A204.1 (cell line): ENCODE results near the gene SNX11.

ENCODE experiments used
- FAIRE-seq: peaks from 2 replicates; lab custom pipeline; 2012; peaks lifted over from hg19 to GRCh38; lab: Jason Lieb, UNC

SNX11 gene

DNA sequence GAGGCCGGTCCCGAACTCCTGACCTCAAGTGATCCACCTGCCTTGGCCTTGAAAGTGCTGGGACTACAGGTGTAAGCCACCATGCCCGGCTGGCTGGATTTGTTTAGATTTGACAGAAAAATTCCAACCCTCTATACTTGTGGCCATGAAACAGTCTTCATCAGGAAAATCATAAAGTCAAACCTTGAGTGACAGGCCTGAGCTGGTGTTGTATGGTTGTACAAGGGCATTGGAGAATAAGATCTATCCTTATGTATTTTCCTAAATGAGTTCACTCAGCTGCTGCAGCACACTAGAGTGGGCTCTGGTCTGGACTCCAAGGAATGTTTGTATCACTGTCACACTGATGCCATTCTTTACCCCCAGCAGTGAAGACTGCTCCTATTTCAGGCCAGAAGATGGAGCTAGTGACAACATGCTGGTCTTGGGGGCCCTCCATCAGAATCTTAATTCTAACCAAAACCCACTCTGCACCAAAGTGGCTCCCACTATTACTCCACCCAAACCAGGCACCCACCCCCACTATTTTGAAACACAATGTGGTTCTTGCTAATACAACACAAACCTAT, 27.4 kb downstream of the SNX11 start:
- FAIRE-seq = no peak

DNA sequence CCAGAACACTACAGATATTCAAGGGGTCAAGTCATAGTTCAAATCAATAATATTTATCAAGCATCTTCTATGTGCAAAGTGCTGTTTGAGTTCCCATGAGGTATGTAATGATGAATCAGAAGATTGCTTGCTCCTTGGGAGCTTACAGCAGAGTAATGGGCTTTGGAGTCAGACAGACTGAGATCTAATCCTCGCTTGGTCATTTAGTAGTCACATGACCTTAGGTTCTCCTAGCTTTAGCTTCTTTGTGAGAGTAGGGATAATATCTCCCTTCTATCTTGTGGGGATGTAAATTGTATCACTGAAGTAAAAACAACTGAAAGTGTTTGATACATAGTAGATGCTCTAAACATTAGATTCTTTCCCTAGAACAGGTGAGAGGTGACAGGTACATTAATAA, 30.1 kb downstream of the SNX11 start:
- no peak for FAIRE-seq

DNA sequence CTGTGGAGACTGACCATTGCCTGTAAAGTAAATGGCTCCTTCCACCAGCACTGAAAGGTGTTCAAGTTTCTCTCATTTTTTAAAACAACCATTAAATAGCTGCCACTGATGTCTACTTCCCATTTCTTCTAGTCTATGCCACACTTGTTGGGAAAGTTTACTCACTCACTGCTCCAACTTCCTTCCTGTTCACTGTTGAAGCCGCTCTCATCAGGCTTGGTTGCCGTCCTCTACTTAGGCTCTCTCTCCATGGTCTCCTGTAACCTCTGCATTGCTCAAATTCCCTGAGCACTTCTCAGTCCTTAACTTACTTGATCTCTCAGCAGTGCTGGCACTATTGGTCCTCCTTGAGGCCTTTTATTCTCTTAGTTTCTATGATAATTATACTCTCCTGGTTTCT, 32.4 kb downstream of the SNX11 start:
- no peak for FAIRE-seq

DNA sequence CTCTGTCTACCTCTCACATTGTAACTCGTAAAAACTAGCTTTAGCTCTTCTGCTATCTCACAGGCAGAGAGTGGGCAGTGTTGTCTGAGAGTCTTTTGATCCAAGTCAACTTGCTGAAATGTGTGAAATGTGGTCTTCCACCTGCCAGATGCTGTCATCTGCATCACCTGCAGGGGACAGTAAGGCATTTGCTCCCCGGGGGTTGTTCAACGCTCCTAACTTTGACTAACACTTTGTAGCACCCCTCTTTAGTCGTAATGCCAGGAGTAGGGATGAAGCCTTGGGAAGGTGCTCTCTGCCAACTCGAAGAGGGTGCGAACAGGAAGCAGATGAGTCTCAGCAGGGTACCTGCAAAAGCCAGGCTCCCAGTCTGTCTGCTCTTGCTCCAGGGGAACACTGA, 36.1 kb downstream of the SNX11 start:
- FAIRE-seq = no peak

DNA sequence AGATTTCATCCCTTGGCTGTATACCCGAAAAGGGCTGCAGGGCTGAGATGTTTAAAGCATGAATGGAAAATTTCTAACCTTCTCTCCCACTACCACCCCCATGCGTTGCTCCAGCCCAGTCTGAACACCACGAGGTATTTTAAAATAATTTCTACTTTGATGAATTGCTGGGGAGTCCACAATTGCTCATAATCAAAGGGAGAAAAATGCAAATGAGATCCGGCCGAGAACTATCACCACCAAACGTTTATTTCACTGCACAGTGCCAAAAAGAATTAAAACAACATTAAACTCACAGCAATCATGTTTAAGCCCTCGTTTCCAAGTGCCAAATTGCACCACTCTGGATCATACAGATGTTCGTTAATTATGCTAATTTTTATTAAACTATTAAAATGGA, 36.7 kb downstream of the SNX11 start:
- FAIRE-seq = no peak

DNA sequence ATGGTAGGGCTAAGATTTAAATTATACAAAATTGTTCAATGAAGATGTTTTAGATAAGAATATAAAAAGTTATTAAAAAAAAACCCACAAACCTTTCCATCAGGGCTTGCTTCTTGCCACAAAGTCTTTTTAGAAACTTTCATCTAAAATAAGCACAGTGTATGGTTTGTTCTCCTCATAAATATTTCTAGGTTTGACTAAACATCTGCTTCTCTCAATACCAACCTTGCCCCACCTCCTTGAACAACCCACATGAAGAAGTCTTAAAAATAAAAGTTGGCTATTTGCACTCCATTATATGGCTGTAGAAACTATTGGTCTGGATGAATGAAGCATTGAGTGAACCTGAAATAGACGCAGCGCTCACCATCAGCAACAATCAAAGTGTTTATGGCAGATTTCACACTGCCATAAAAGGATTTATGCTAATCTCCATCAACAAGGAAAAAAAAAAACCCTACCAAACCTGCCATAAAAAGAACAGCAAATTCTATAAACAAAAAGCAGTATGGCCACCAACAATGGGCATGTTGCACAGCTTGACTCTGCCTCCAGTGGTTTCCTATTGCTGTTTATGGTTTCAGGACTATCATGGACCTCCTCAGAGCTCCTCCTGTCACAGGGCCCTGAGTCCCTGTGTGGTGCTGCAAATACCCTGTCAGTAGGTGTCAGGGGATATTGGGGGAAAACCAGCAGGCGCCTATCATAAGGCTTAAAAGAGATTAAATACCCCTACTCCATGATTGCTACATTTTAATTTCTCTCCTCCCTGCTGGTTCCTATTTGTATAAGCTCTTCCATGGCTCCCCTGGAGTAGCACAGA, 37.6 kb downstream of the SNX11 start:
- FAIRE-seq = no peak

DNA sequence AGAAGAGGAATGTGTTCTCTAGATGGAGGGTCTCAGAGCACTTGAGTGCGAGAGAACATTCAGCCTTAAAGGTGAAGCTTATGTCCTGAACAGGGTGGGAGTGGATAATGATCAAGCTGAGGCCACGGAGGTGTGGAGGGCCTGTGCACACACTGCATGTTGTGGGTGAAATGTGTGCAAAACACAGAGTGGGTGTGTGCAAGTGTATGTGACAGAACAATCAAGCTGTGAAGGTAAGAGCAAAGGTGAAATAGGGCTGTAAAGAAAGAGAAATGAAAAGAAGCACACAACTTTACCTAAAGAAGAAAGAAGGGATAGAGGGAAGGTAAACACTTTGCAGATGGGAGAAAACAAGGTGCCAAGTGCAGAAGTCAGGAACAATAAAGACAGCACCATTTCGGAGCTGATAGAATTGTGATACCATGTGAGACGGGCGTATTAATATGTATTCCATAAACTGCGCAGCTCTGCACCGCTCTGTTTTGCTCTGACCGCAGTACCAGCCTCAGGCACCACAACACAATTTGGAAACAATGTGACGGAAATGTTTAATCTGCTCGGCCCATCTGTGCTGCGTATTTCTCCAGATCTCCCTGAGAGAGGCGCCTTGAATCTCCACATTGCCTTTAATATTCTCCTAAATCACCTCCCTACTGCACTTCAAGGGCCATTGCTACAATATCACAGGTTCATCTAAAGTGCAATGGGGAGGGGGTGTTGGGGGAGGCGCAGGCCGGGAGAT, 40.6 kb downstream of the SNX11 start:
- FAIRE-seq = no peak

DNA sequence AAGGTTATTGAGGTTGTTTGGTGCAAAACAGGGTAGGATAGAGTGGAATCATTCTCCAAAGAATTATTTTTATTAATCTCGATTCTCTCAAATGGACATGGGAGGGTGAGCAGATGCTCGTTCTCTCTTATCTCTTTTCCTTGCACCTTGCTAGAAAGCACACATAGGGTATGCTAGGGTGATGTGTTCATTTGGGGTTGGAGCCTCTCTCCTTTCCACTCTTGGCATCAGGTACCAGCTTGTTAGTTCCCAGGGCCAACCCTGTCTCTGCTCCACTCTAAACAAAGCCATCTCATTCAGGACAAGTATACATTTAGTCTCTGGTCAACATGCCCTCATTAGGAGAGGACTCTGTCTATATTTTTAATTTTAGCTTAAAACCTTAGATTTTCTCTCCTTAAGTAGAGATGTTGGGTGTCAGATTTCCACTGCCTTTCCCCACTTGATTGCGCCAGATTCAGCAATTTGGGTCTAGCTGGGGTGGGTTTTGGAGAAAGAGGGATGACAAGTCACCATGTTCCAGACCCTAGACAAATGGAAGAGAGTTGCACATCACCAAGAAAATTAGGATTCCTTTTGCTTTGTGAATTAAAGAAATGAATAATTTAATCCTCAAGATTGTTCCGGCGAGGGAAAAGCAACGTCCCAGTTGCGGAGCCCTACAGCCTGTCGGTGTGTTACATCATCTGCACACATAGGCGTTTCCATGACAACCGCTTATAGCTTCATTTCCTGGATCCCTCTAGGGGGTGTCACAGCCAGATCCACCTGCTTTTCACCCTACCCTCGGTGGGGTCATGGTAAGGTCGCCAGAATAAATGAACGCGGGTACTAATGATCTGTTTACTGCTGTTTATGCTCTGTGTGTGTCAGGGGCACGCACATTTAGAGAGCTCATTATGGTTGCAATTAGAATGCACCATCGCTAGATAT, 41.6 kb downstream of the SNX11 start:
- FAIRE-seq = no peak

DNA sequence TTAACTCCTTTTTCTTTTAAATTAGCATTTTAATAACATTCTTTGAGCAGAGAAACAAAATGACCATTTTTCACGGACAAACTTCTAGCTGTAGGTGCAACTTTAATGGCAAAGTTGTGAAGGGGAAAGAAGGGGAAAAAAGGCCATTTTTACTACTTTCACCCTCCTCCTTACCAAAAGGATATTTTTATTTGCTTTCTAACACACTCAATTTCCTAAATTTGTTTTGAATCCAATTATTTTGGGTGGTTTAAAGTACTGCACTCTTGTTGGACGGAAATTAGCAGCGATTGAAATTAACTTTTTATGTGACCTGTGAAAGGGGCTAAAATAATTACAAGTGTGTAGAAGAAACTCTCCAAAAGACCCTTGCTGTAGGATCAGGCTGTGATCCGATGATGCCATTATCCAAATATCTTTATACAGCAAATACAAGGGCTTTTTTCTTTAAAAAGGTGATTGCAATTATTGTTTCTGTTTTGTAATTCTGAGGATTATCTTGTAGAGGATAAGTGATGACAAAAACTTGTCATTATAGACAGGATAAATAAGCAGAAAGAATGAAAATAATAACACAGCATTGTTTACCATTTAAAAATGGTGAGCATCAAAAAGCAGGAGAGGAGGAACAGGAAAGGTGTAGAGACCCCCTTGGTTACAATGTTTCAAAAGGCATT, 42.4 kb downstream of the SNX11 start:
- FAIRE-seq = no peak

DNA sequence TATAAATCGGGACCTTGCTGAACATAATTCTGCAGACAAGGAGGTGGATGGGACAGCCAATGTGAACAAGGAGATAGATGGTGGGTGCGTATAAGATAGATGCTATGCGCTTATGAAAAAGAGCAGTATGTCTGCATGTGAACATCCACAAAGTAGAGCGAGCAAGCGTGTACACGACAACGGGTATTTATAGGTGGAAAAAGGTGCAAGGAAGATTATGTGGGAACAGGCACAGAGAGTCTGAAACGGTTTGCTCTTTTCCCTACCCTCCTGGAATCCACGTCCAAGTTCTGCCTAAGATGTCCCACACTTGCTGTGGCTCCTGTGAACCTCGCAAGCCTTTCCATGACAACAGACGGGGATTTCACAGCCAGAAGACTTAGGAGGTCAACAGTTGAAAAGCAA, 43.0 kb downstream of the SNX11 start:
- no peak for FAIRE-seq

DNA sequence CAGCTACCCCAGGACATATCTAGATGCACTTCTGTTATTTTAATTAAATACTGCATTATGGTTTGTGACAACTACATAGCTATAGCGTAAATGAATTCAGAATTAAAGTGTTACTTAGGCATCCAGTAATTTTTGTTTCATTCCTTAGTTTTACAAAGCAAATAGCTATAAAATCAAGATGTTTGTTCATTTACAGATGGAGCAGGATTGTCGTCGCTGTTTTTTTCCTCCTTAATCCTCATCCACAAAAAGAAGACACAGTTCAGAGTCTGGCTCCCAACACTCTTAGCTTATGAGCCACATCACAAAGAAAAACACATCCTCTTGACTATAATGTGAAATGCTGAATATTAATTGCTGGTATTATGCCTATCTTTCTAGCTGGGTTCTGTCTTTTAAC, 43.7 kb downstream of the SNX11 start:
- FAIRE-seq = no peak

DNA sequence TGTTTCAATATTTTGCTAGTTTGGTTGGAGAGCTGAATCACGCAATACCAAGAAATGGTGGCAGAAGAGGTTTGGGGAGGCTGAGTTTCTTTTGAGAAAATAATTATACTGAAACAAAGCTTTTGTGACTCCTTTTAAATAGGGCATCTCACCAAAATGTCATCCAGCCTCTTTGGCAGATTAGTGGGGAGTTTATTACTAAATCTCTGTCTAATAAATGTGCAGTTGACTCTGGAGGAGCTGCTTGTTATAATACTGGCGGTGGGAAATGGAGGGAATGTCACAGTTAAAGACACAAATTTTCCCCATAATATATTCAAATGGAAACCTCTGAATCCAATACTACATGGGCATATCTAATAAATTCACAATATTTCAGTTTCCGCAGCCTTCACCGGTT, 44.7 kb downstream of the SNX11 start:
- FAIRE-seq = no peak

DNA sequence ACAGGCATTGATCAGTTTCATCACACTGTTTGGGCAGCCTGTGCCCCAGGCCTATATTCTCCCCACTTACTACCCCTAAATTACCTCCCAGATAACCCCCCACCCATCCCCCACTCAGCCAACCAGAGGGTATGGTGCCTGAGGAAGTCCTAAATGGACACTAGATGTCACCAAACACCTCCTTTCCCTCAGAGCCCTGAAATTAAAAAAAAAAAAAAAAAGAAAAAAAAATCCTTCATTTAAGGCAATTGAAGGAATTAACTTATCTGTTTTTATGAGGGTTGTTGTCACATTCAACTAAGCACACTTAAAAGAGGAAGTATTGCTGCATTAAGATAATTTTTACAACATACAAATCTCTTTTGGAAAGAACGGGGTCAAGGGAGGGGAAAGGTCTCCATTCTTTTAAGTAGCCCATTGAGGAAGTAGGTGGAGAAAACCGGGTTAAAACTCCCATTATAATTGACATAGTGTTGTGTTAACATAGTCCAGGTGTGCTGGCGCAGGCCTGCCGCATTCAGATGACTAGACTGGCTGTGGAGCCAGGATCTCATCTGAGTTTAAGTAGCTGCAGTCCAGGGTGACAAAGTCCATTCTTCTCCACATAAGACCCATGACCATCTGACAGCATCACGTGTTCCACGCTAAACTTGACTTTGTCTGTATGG, 46.3 kb downstream of the SNX11 start:
- FAIRE-seq = peak; percentile 37

DNA sequence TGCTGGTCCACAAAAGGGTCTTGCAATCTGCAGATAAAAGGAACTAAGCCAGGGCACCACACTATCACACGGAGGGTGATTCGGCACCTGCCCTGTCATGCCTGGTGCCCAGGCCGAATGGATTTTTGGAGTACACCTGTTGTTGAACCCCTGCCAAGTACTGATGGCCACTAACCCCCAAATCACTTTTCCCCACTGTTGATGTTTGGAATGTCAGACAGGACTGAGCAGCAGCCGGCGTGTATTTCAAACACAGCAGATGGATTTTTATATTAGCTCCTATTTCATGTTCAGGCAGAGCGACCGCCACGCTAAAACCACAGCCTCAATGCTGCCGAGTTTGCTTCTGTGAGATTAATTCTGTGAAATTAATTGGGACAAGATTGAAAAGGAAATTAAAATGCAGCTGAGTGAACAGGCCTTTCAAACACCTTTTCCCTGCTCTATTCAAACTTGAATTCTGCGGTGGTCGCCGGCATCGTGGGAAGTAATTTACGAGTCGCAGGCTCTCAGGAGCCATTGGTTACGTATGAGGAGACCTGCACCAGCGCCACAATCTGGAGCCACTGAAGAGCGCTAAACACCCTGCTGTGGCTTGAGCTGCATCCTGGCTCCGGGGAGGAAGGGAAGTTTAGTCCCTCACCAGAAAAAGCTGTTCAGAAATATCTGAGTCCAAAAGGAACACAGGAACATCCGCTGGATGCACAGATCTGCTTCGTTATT, 48.5 kb downstream of the SNX11 start:
- no peak for FAIRE-seq

DNA sequence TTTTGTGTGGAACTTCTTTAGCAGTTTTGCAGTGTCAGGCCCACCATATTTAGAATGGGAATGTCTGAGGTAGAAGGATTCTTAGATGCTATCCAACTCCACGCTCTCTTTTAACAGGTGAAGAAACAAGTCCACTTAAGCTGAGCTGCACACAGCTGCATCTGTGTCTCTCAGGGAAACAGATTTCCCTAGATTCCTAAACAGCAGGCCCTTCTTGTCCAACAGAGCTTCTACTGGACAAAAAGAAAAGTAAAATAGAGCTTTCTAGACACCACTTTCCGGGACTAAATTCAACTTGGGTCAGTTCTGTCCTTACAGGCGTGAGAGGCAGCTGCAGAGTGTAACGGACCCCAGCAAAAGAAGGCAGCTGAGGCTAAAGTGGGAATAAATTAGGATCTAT, 51.7 kb downstream of the SNX11 start:
- FAIRE-seq = no peak

DNA sequence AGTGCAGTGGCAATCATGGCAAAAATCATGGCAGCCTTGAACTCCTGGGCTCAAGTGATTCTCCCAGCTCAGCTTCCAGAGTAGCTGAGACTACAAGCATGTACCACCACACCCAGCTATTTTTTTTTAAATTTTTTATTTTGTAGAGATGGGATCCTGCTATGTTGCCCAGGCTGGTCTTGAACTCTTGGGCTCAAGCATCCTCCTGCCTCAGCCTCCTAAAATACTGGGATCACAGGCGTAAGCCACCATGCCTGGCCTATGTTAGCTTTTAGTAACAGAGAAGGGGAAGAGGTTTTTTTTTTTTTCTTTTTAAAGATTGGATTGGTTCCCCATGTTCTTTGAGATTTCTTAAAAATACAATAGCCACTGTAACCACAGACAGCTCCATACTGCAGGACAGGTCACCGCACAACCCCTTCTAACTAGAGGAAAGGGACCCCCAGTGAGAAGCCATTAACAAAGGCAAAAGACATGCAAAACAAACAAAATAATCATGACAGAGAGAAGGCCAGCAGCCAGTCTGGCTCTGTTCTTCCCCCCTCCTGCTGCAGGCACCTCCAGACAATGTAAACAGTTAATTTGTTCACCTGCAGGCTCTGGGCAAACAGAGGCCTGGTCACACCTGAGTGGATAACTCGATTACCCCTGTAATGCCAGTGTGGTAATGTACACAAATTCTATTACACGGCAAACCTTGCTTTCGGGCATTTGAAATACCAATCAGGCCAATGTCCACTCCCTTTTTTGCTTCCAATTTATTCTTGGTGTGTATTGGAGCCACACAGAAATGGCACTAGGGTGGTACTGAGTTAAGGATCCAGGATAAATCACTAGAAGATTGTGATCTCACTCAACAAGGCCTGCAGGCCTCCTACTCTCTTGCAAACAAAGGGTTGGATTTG, 52.9 kb downstream of the SNX11 start:
- FAIRE-seq = no peak

DNA sequence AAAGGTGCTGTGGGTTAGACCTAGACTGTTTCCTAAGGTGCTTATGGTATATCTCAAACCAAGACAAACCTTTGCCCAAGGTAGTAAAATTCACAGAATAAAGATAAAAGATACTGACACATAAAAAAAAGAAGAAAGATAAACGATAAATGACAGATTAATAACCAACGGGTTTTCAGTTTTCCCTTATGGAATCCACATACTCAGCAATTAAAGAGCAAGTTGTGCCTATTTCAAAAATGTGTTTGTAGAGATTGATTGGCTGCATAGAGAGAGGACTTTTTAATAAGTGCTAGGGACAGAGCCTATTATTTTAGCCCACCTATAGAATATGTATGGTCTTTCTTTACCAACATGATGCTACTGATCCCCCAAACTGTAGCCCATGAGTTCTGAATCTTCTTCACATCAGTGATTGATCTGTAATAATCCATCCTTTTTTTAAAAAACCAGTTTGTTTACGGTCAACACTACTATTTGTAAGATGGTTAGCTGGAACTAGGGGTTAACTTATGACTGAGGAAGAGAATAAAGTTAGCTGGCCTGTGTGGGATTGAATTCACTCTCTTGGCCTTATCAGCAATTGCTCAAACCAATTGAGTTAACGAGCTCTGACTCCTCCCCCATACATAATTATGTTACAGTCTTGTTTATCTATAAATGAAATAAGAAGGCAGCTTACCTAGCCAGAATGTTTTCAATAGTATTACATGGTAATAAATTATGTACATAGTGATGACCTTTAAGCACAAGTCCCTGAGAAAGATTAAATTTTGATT, 53.8 kb downstream of the SNX11 start:
- no peak for FAIRE-seq

DNA sequence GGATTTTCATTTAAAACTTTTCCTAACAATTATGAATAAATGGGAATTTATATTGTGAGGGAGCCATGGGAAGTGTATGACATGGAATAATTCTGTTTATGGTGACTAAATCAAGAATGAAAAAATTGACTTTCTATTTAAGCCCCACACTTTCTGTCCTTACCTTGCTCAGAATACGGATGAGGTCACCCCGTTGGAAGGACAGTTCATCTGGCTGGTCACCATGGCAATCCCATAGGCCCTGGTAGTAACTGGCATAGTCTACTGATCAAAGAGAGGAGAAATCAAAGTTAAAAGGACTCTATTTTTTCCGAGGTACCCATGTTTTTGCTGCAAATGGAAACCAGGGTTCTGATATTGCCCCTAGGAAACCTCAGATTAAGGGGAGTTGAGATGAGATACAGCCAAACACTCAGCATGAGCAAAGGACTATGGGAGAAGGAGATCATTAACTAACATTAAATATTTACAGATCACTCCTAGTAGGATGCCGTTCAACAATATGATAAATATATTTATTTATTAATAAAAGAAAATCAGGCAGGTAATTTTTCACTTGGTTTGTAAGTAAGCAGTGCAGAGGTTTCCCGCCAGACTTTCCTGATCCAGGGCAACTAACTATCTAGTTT, 54.9 kb downstream of the SNX11 start:
- no peak for FAIRE-seq
